Stimulated activated naive B cell treated with anti-CD40 and anti-IgM and Interleukin-4, amounts not matched to agents 10 μg/mL and 1 μg/mL and 100 μg/mL, for 72 hours (primary cell): ENCODE results near the gene TMEM198.

Source experiments
- ATAC-seq, 2 donors: fragments of 150-1000 bp; cut with Tn5 transposase; replicated peaks; 2 replicates each; pipeline ENCODE4 v1.10.0; 2021; ENCODE audit warnings: moderate library complexity in 1 of 2
- DNase-seq: peaks from one replicate; pipeline ENCODE4 v3.0.0; 2021
- H3K27ac Mint-ChIP-seq: one replicate; pipeline ENCODE4 v1.8.0; 2022; ENCODE audit warnings: mild to moderate bottlenecking, mixed read lengths
- H3K27me3 Mint-ChIP-seq, 2 donors: one replicate each; pipeline ENCODE4 v1.8.0; 2022; ENCODE audit warnings: mixed read lengths in 2 of 2
- H3K36me3 Mint-ChIP-seq, 2 donors: one replicate each; pipeline ENCODE4 v1.8.0; 2022; ENCODE audit warnings: mixed read lengths in 2 of 2, mild to moderate bottlenecking in 1 of 2
- H3K4me1 Mint-ChIP-seq, 2 donors: one replicate each; pipeline ENCODE4 v1.8.0; 2022; ENCODE audit warnings: mixed read lengths in 2 of 2, mild to moderate bottlenecking in 1 of 2
- H3K4me3 Mint-ChIP-seq, 2 donors: one replicate each; pipeline ENCODE4 v1.8.0; 2022; ENCODE audit warnings: mild to moderate bottlenecking in 2 of 2, mixed read lengths in 2 of 2, moderate library complexity in 1 of 2
- H3K9me3 Mint-ChIP-seq, 2 donors: one replicate each; pipeline ENCODE4 v1.8.0; 2022; ENCODE audit warnings: mixed read lengths in 2 of 2, mild to moderate bottlenecking in 1 of 2

The TMEM198 gene

GRCh38 chr2:219574484-219575311, 30.9 kb downstream of the TMEM198 start:
- peaks cover 0 to 7% of the 10 kb centered on the region in 2 donors for H3K4me1 Mint-ChIP-seq
- H3K27ac Mint-ChIP-seq: no peak overlapping the region
- H3K27me3 Mint-ChIP-seq: peaks cover 62 to 73% of the 10 kb centered on the region in 2 donors
- H3K4me3 Mint-ChIP-seq: no peak overlapping the region
- no peaks in the 10 kb centered on the region for H3K36me3 Mint-ChIP-seq
- H3K9me3 Mint-ChIP-seq: no peaks in the 10 kb centered on the region
- ATAC-seq (no peak), DNase-seq (no peak)

- Mint-ChIP-seq H3K27ac (no peak overlapping the region), H3K4me3 (no peak overlapping the region), H3K27me3 (peaks cover 56 to 64% of the 10 kb centered on the region in 2 donors), H3K36me3 (no peaks in the 10 kb centered on the region), H3K4me1 (peaks cover 0 to 7% of the 10 kb centered on the region in 2 donors), H3K9me3 (no peaks in the 10 kb centered on the region)
- no peak for ATAC-seq
- DNase-seq: no peak
Measured at GRCh38 chr2:219575566-219576504, 32.0 kb downstream of the TMEM198 start.

GRCh38 chr2:219576505-219577388, 32.9 kb downstream of the TMEM198 start:
- DNase-seq (no peak), ATAC-seq (no peak)
- Mint-ChIP-seq H3K27ac (no peak overlapping the region), H3K9me3 (no peaks in the 10 kb centered on the region), H3K36me3 (no peaks in the 10 kb centered on the region), H3K27me3 (peaks cover 54 to 61% of the 10 kb centered on the region in 2 donors), H3K4me3 (no peak overlapping the region), H3K4me1 (peaks cover 0 to 4% of the 10 kb centered on the region in 2 donors)

GRCh38 chr2:219578811-219579613, 35.2 kb downstream of the TMEM198 start:
- DNase-seq (no peak), ATAC-seq (no peak)
- no peak overlapping the region for H3K4me3 Mint-ChIP-seq
- H3K9me3 Mint-ChIP-seq: no peaks in the 10 kb centered on the region
- peaks cover 36 to 39% of the 10 kb centered on the region in 2 donors for H3K27me3 Mint-ChIP-seq
- H3K27ac Mint-ChIP-seq: no peak overlapping the region
- no peaks in the 10 kb centered on the region for H3K36me3 Mint-ChIP-seq
- H3K4me1 Mint-ChIP-seq: no peaks in the 10 kb centered on the region

- Mint-ChIP-seq H3K27ac (no peak overlapping the region), H3K4me3 (no peak overlapping the region)
Measured at GRCh38 chr2:219581346-219581745, 37.5 kb downstream of the TMEM198 start.

GRCh38 chr2:219591091-219591490, 47.3 kb downstream of the TMEM198 start:
- Mint-ChIP-seq H3K36me3 (no peaks in the 10 kb centered on the region), H3K4me3 (no peak overlapping the region), H3K4me1 (peaks cover 0 to 6% of the 10 kb centered on the region in 2 donors), H3K9me3 (no peaks in the 10 kb centered on the region), H3K27me3 (peaks cover 36 to 56% of the 10 kb centered on the region in 2 donors), H3K27ac (no peak overlapping the region)
- ATAC-seq: no peak
- no peak for DNase-seq

More at GRCh38 chr2:219581346-219581745, 37.5 kb downstream of the TMEM198 start:
- H3K27me3 Mint-ChIP-seq: peaks cover 29 to 35% of the 10 kb centered on the region in 2 donors
- no peaks in the 10 kb centered on the region for H3K36me3 Mint-ChIP-seq
- ATAC-seq: no peak
- H3K9me3 Mint-ChIP-seq: no peaks in the 10 kb centered on the region
- no peak for DNase-seq
- H3K4me1 Mint-ChIP-seq: no peaks in the 10 kb centered on the region

GRCh38 chr2:219592736-219593135, 48.9 kb downstream of the TMEM198 start:
- Mint-ChIP-seq H3K27ac (no peak overlapping the region), H3K4me3 (no peak overlapping the region), H3K36me3 (no peaks in the 10 kb centered on the region), H3K27me3 (peaks cover 30 to 49% of the 10 kb centered on the region in 2 donors), H3K4me1 (peaks cover 0 to 13% of the 10 kb centered on the region in 2 donors), H3K9me3 (peaks cover 0 to 1% of the 10 kb centered on the region in 2 donors)
- DNase-seq: no peak
- no peak for ATAC-seq

GRCh38 chr2:219593154-219593553, 49.3 kb downstream of the TMEM198 start:
- H3K27me3 Mint-ChIP-seq: peaks cover 28 to 49% of the 10 kb centered on the region in 2 donors

GRCh38 chr2:219595256-219595655, 51.4 kb downstream of the TMEM198 start:
- peaks cover 0 to 1% of the 10 kb centered on the region in 2 donors for H3K9me3 Mint-ChIP-seq
- H3K4me3 Mint-ChIP-seq: no peak overlapping the region
- no peak overlapping the region for H3K27ac Mint-ChIP-seq
- H3K4me1 Mint-ChIP-seq: peaks cover 2 to 27% of the 10 kb centered on the region in 2 donors
- ATAC-seq: no peak
- H3K36me3 Mint-ChIP-seq: peaks cover 0 to 7% of the 10 kb centered on the region in 2 donors
- DNase-seq: no peak
- H3K27me3 Mint-ChIP-seq: peaks cover 24 to 45% of the 10 kb centered on the region in 2 donors

More at GRCh38 chr2:219593154-219593553, 49.3 kb downstream of the TMEM198 start:
- no peak overlapping the region for H3K27ac Mint-ChIP-seq
- H3K9me3 Mint-ChIP-seq: peaks cover 0 to 1% of the 10 kb centered on the region in 2 donors
- no peak overlapping the region for H3K4me3 Mint-ChIP-seq
- peaks cover 0 to 15% of the 10 kb centered on the region in 2 donors for H3K4me1 Mint-ChIP-seq
- no peak for ATAC-seq
- DNase-seq: no peak
- H3K36me3 Mint-ChIP-seq: no peaks in the 10 kb centered on the region

GRCh38 chr2:219596954-219597551, 53.2 kb downstream of the TMEM198 start:
- ATAC-seq (peak; percentile 4), DNase-seq (no peak)
- peaks cover 0 to 1% of the 10 kb centered on the region in 2 donors for H3K9me3 Mint-ChIP-seq
- peaks cover 4 to 27% of the 10 kb centered on the region in 2 donors for H3K4me1 Mint-ChIP-seq
- peaks cover 9 to 22% of the 10 kb centered on the region in 2 donors for H3K36me3 Mint-ChIP-seq
- peak overlapping the region; percentile 96 for H3K27ac Mint-ChIP-seq
- peak overlapping the region; percentile 89 to 94 for H3K4me3 Mint-ChIP-seq
- H3K27me3 Mint-ChIP-seq: peaks cover 23 to 30% of the 10 kb centered on the region in 2 donors

GRCh38 chr2:219597552-219598307, 53.9 kb downstream of the TMEM198 start, which contains the start of gene STK11IP:
Gene STK11IP (plus strand): TSS chr2:219597857. CDS start chr2:219598120, 263 bp downstream.
- Mint-ChIP-seq H3K36me3 (peaks cover 16 to 29% of the 10 kb centered on the region in 2 donors), H3K4me3 (peak within 1 kb of the TSS; percentile 89 to 94), H3K27me3 (peaks cover 16 to 24% of the 10 kb centered on the region in 2 donors), H3K27ac (peak within 1 kb of the TSS; percentile 96), H3K4me1 (peaks cover 4 to 27% of the 10 kb centered on the region in 2 donors), H3K9me3 (peaks cover 0 to 1% of the 10 kb centered on the region in 2 donors)
- DNase-seq (peak; percentile 88), ATAC-seq (peak; percentile 90 to 92)
